Measurements from ENCODE around the gene KCNH8.

The KCNH8 gene

GRCh38 chr3:19384868-19385267 lies 236.6 kb downstream of the KCNH8 start:
- DNase-seq (ENCODE audit: low spot score) = no peak

DNA sequence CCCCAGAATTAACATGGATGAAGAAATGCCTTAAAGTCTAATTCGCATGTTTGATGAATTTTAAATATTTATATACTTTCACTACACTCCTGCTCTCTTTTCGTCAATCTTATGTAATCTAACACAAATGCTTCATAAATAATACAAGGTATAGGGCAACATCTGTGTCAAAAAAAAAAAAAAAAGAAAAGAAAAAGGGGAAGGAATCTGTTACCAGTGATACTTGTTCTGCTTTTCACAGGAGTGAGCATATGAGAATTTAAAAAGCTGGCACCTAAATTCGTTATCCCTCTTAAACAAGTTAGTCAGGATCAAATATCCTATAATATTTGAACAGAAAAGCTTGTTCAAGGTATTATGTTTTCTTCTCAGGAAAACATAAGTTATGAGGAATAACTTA lies 243.8 kb downstream of the KCNH8 start:
- DNase-seq (ENCODE audit: low spot score) = no peak

DNA sequence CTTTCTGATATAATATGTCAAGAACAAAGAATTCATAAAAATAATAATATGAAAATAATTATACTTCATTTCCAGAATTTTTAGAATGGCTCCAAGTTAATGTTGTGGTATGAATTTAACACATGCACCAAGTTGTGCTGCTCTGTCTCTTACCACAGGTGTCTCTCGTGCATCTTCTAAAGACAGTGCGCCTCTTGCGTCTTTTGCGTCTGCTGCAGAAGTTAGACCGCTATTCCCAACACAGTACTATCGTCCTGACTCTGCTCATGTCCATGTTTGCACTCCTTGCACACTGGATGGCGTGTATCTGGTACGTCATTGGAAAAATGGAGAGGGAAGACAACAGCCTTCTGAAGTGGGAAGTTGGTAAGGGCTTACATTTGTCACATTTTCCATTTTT lies 246.6 kb downstream of the KCNH8 start:
- DNase-seq (ENCODE audit: low spot score) = no peak

DNA sequence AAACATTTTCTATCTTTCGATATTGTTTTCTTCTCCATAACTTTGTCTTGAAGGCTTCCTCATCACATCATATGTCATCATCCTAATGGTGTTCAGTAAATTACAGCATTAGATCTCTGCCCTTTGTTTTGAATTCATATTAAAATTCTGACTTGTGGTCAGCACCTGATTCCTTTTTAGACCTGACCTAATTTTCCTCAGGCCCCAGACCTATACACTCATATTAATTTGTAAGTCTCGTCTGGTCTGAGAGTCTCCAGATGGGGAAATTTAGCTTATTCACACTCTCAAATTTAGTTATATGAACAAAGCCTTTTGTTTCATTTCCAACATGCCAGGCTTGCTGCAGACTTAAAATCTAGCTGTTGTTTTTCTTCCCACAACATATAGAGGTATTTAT lies 248.4 kb downstream of the KCNH8 start:
- DNase-seq (ENCODE audit: low spot score) = no peak

- no peak for DNase-seq (ENCODE audit: low spot score)
These were observed 251.0 kb downstream of the KCNH8 start for GRCh38 chr3:19399356-19399755.

DNA sequence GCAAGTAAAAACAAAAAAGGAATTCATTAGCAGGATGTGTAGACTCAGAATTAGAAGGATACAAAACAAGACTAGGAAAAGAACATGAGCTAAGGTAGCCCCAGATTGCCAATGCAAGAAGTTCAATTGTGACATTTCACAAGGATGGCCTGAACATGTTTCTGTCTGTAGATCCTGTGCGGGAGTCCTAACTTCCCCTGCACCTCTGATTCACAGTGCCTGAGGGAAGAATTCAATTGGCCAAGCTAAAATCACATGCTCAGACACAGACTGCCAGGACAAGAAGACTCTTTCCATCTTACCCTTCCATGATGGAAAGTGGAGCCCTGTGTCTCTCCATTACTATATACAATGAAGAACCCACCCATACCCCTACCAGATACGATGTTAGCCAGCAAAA lies 251.5 kb downstream of the KCNH8 start:
- no peak for DNase-seq (ENCODE audit: low spot score)

- no peak for DNase-seq (ENCODE audit: low spot score)
These were observed 271.8 kb downstream of the KCNH8 start for GRCh38 chr3:19420159-19420558.

GRCh38 chr3:19425825-19426224 lies 277.5 kb downstream of the KCNH8 start:
- no peak for DNase-seq (ENCODE audit: low spot score)

DNA sequence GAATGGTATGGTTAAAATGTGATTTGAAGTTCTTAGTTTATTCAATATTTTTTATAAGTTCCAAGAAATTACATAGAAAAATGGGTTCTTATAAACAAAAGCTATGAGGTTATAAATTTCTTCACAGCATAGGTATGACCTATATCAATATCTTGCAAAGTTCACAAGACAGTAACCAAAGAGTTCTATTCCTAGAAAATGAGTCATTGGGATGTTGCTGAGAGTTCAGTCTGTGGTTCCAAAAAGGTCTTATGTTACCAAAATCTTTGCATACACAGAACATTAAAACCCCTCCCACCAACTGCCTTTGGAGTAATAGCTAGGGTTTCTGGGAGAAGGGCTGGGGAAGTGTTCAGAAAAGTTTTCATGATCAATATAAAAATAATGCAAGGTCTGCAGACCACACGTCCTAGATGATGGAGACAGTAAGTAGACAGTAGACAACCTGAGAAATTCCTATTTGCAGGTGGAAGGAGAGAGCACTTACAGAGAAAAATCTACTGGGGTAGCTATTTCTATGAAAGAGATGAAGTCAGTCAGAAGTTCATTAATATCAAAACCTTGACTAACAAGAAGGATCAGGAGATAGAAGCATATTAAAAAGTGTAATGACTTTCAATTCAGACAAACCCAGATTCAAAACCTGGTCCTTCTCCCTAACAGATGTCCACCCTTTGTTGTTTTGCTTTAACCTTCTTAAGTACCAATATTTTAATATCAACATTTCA lies 279.3 kb downstream of the KCNH8 start:
- no peak for DNase-seq (ENCODE audit: low spot score)

- no peak for DNase-seq (ENCODE audit: low spot score)
These were observed 280.4 kb downstream of the KCNH8 start for GRCh38 chr3:19428729-19429128.

GRCh38 chr3:19432669-19433068 lies 284.4 kb downstream of the KCNH8 start:
- DNase-seq (ENCODE audit: low spot score) = no peak

GRCh38 chr3:19436746-19437145 lies 288.4 kb downstream of the KCNH8 start:
- no peak for DNase-seq (ENCODE audit: low spot score)

DNA sequence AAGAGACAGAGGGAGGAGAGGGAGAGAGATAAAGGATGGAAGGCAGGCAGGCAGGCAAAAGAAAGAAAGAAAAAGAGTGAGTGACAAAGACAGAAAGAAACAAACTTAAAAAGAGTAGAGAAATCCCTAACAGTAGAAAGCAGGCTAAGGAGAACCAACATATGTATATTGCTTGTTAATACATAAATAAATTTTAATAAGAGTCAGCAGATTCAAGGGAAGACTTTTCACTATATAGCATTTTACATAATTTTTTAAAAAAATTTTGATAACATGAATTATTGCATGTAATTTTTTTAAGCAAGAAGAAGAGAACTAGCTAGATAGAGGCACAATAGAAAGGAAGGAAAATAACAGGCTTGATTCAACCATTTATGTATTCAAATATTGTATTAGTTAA lies 291.6 kb downstream of the KCNH8 start:
- no peak for DNase-seq (ENCODE audit: low spot score)

DNA sequence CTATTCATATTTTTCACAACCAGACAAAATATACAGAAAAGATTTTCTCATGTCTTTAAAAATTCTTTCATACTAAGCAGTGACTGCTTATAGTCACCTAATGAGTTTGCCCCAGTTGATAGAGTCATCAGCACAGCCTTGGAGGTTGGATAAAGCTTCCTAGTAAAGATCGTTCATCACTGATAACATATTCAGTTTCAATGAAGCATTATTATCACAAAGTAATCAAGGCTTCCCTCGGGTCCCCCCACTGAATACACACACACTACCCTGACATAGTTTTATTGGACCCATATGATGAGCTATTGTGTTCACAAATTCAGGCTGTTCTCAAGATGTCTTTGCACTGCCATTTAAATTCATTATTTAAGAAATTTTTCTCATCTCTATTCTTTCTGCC lies 297.8 kb downstream of the KCNH8 start:
- DNase-seq (ENCODE audit: low spot score) = no peak

DNA sequence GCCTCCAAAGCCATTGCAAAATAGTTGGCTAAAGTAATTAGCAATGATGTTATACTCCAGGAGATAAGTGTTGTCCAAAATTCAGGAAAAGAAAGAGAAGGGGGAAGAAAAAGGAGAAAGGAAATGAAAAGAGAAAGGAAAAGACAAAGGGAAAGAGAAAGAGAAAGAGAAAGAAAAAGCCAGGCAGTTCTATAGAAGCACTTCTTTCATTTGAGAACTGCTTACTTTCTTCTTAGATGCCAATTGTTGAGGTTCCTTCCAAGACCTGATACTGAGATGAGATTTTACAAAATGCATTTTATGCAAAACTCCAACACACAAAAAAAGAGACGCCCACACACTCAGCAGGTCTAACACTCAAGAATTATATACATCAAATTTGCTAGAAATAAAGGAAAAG lies 298.4 kb downstream of the KCNH8 start:
- no peak for DNase-seq (ENCODE audit: low spot score)

- no peak for DNase-seq (ENCODE audit: low spot score)
These were observed 307.2 kb downstream of the KCNH8 start for GRCh38 chr3:19455546-19455945.

GRCh38 chr3:19456738-19457137 lies 308.4 kb downstream of the KCNH8 start:
- no peak for DNase-seq (ENCODE audit: low spot score)

DNA sequence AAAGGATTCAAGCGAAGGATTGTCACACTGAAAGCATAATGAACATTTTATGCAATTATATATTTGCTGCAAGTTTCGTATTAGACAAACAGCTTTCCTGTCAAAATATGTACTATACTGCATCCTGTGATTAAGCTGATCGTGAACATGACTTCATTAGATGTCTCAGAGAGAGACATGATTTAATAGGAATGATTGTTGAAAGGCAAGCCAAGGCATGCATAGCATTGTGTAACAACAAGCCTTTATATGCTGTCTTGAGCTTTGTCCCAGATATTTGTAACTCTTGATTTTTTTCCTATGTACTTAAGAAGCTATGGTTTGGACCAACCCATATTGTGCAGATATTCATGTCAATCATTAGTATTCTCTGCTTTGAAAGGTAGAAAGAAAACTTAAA lies 309.1 kb downstream of the KCNH8 start:
- no peak for DNase-seq (ENCODE audit: low spot score)

DNA sequence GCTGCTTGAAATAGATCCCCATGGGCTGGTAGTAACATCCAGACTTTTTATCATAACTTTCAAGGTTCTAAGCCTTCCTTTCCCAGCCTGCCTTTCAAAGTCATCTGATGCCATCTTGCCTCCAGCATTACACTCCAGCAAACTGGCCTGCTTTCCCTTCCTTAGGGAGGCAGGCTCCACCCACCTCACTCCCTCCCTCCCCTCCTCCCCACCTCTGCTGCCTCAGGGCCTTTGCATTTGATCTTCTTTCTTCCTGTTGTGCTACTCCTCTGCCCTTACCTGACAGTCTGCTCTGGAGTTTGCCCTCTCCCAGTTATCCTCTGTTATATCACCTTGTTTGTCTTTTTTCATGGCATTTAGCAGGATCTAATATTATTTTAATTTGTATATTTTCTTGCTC lies 319.5 kb downstream of the KCNH8 start:
- no peak for DNase-seq (ENCODE audit: low spot score)

DNA sequence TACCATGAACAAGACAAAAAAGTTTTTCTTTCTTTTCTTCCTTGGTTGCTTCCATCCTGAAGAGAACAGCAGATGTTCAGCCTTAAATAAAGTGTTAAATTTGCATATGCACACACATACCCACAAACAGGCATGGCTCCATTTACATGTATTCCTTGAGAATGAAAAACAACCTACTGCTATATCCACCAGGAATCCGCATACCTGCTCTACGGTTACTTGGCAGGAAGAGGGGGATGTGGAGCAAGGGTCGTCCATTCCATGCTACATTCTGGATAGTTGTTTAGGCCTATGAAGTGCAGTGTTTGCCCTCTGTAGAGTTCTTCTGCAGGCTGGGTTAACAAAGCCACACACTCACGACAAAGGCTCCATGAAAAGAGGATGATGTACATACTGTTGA lies 322.8 kb downstream of the KCNH8 start:
- DNase-seq (ENCODE audit: low spot score) = no peak

GRCh38 chr3:19473971-19474580 lies 325.8 kb downstream of the KCNH8 start:
- no peak for DNase-seq (ENCODE audit: low spot score)

DNA sequence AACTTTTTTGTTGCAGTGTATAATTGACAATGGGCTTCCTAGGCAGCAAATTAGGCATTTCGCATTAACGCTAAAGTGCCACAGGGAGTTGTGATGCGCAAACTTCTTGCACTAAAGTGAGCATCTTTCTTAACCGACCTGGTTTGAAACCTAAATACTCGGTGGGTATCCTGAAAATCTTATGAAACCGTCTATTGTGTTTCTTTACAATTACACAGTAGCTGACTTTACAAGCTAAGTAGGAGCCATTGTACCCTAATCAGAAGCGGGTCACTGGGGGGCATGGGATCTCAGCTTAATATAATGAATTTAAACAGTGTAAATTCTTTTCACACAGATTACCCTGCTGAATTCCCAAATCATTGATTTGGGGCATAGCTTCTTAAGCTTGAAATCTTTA lies 328.0 kb downstream of the KCNH8 start:
- no peak for DNase-seq (ENCODE audit: low spot score)

- DNase-seq (ENCODE audit: low spot score) = no peak
These were observed 337.0 kb downstream of the KCNH8 start for GRCh38 chr3:19485267-19485666.

DNA sequence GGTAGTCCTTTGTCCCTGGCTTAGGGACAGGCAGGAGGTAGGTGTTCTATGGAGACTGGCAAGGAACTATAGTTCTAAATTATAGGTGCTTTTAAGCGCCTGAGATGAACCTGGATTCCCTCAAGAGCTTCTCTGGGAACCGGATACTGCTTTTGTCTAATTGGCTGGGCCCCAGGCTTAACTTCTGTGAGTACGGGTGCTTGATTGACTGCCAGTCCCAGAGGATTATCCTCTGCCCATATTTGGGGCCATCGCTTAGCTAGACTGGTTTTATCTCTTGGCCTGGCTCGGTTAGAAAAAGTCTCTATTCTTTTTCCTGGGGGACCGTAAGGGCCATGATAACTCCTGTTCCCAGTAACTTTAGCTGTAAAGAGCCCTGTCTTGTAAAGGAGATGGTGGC lies 339.1 kb downstream of the KCNH8 start:
- no peak for DNase-seq (ENCODE audit: low spot score)

Data from hematopoietic multipotent progenitor cell treated with erythropoietin and hydrocortisone succinate and interleukin-3 and kit ligand, for 17 days (in vitro differentiated cells).